Stimulated activated CD4-positive, alpha-beta T cell treated with anti-CD3 and anti-CD28 coated beads, TNF-alpha, amount 100 ng/mL, for 48 hours (primary cell): ENCODE measurements around the gene KAZN.

Experiments
- DNase-seq, 3 donors: peaks; one replicate each; pipeline ENCODE4 v3.0.0-alpha.2; 2020; ENCODE audit warnings: low read depth in 3 of 3

Gene KAZN

DNA sequence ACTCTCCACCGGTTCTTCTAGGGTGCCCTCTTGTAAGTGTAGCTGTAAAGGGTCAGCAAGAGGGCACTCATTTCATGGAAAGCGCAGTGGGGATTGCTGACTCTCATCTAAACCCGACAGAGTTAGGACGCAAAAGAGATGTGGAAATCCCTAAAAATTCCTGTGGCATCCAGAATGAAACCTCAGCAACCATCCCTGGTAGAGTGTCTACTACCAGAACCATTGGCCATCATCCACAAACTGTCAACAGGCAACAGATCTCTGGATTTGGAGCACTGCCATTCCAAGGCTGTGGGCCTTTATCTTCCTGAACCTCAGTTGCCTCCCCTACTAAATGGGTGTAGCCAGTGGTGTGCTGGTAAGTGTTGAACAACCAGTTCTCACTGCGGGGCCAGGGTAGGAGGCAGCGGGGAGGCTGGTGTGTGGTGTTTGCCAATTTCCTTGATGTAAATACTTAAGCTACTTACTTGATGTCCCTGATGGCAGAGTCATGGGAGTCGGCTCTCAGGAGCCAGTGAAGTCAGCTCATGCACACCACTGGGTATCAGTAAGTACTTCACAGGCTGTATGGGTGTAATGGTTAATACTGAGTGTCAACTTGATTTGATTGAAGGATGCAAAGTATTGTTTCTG, 195.8 kb downstream of the KAZN start:
- DNase-seq, result no peak

DNA sequence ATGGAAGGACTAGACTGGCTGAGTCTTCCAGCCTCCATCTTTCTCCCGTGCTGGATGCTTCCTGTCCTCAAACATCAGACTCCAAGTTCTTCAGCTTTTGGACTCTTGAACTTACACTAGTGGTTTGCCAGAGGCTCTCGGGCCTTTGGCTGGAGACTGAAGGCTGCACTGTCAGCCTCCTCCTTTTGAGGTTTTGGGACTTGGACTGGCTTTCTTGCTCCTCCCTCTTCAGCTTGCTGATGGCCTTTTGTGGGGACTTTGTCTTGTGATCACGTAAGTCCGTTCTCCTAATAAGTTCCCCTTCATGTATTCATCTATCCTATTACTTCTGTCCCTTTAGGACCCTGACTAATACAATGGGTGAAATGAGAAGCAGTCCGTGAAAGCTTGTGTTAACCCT, 196.4 kb downstream of the KAZN start:
- no peak for DNase-seq

DNA sequence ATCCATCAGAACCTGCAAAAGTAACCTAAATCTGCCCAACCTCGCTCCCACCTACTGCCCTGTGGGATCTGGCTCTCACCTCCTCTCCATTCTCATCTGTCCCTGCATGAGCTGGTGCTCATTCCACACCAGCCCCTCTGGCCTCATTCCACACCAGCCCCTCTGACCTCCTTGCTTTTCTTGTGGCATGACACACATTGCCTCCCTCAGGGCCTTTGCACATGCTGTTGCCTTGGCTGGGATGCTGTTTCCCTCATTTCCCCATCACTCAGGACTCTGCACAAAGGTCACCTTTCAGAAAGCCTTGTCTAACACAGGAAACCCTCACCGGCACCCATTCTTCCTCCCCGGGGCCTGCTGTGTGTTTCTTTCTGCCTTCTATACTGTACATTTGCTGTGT, 197.1 kb downstream of the KAZN start:
- no peak for DNase-seq

DNA sequence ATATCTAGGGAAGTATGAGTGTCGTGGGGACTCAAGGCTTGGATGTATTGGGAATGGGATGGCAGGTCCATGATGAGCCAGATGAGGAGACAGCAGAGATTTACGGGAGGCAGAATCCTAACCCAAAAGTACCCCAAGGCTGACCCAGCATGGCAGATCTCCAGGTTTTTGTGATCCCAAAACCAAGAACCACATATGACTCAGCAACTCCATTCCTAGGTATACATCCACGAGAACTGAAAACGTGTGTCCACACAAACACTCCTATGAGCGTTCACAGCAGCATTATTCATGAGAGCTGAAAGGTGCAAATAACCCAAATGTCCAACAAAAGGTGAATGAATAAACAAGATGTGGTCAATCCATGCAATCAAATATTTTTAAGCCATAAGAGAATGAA, 201.5 kb downstream of the KAZN start:
- DNase-seq, result no peak

DNA sequence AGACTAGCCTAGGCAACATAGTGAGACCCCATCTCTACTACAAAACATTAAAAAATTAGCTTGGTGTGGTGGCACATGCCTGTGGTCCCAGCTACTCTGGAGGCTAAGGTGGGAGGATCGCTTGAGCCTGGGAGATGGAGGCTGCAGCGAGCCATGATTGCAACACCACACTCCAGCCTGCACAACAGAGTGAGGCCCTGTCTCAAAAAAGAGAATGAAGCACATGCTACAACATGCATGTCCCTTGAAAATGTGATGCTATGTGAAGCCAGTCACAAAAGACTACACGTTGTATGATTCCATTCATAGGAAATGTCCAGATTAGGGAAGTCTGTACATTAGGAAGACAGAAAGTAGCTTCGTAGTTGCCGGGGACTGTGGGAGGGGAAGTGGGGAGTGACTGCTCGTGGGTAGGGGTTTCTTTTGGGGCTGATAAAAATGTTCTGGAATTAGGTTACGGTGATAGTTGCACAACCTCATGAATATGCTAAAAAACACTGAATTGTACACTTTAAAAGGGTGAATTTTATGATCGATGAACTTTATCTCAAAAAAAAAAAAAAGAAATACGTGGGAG, 202.1 kb downstream of the KAZN start:
- DNase-seq, result no peak

DNA sequence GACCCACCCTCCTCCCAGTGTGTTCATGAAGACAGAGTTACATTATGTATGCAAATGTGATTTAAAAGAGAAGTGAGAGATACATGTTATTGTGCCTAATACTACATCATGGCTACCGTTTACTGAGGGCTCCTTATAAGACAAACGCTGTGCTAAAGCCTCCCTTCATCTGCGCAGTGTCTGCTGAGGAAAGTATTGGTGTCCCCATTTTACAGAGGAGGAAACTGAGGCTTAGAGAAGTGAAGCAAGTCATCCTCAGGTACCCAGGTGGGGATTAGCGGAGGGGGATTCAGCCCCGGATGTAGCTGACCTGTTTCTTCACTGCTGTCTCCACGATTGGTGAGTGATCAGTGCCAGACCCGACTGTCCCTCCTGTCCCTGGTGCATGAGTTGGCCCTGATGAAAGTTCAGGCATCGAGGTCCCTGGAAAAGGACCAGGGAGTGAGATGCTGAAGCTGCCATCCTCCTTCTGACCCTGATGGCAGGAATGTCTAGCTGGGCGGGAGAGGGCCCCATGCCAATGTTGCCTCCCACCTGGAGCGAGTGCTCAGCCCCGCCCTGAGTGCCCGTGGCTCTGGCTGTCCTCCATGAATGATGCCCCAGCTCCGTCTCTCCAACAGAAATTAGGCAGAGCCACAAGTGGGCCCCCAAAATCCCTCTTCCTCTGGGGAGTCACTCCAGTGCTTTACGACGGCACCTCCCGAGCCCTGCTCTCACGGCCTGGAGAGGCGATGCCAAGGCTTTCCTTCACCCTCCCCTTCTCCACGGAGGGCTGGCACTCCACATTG, 204.7 kb downstream of the KAZN start:
- DNase-seq, result no peak

DNA sequence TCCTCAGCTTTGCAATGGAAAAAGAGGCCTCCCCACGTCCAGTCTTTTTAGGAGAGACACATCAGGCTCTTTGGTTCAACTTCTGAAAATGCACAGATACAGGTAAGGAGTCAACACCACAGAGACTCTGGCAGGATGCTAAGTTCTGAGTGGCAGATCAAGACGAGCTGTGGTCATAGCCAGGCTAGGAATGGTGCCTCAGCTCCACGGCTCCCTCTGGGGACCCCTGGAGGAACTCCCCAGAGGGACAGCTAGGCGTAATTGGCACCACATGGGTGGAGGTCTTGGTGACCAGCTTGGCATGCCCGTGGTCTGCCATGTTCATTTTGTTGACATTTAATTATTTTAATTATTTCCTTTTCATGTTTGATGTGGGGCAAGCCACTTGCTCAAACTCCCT, 206.1 kb downstream of the KAZN start:
- no peak for DNase-seq

DNA sequence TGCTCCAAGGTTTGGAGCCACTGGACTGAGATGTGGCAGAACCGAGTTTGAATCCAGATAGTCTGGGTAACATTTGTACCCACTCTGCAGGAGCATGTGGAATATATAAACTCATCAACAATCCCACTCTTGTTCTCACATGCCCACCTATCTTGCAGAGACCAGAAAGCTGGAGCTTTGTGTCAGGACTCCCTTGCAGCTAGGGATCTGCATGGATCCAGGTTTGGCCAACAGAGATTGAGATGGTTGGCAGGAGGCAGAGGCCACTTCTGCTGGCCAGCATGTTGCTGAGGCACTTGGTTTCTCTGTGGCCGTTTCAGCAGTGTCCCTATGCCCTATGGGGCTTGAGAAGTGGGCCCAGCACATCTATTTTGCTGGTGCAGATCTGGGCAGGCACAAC, 208.3 kb downstream of the KAZN start:
- DNase-seq, result no peak

DNA sequence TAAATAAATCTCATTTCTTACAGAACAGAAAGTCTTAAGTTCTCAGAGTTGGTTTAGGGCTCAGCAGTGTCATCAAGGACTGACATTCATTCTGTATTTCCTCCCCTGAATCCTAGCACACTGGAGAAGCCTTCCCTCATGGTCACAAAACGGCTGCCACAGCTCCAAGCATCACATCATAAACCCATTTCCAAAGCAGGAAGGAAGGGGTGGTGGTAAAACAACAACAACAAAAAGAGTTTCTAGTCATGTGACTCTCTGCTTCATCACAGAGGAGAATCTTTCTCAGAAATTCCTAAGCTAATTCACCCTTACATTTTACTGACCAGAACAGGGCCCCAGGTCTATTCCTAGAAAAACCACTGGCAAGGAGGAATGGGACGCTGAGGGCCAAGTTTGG, 210.3 kb downstream of the KAZN start:
- no peak for DNase-seq

DNA sequence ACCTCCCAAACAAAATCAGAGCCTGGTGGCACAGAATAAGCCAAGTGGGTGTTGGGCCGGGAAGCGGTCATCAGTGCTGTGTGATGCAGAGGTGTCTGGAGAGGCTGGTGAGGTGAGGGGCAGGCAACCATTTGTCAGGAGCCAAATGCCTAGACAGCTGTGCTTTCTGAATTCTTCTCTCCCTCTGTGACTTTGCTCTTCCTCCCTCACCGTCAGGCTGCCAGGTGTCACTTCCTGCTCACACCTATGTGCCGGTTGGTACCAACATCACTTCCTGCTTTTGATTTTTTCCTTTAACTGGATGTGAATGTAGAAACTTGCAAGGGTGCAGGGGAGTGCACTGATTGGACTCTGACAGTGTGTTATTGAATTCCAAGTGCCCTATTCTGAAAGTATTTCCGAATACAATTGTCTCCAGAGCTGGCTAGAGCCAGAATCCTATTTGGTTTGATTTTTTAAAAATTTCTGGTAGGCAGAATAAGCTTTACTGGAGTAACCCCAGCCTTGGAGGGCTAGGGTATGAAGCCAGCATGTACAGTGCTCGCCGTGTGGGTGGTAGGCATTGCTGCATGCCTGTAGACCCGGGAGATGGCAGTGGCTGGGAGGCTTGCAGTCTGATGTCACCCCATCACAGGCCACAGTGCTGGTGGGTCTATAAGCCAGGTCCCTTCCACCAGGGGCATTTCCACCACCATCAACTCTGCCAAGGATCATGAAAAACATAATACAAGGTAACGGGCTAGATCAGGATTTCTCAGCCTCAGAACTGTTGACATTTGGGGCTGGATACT, 210.9 kb downstream of the KAZN start:
- no peak for DNase-seq

DNA sequence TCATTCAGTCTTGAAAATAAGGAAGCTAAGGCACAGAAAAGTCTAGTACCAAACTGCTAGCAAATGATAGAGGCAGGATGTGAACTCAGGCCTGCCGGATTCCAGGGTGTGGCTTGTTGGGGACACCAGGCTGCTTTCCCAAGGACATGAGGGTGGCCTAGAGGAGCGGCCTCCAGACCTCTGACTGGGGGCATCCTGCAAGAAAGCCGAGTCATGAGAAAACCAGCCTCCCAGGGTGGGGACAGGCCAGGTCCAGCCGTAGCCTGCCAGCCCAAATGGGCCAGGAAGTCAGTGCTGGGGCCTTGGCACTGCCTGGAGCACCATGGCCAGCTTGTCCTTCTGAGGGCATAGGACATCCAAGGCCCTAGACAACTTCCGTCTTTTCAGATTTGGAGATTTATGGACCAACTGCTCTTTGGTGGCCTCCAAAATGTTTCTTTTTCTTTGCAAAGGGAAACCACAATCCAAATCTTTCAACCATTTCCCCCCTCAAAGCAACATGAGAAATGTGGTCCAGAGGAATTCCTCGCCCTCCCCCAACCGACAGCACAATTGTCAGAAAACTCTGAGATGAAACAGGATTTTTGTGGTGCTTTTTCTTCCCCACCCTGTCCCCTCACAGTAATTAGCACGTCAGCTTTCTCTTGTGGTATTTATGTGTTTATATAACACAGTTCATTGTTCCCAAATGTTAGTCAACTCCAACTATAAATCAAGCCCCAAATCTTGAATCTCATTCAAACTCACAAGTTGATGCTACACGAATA, 212.3 kb downstream of the KAZN start:
- no peak for DNase-seq

DNA sequence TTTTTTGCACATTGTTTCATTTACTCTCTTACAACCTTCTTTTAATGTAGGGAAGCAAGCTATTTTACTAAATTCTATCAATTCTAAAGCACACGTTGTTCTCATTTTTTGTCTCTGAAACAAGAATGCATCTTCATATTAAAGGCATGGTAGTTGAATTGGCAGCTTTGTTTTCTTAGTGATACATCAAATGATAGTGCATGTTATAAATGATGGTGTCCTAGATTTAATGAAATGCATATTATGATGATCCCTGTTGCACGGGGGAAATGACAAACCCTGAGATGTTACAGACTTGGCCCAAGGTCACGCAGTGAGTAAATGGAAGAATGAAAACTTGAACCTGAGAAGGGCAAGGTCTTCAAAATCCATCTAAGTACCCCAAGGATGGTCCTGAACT, 213.1 kb downstream of the KAZN start:
- no peak for DNase-seq

DNA sequence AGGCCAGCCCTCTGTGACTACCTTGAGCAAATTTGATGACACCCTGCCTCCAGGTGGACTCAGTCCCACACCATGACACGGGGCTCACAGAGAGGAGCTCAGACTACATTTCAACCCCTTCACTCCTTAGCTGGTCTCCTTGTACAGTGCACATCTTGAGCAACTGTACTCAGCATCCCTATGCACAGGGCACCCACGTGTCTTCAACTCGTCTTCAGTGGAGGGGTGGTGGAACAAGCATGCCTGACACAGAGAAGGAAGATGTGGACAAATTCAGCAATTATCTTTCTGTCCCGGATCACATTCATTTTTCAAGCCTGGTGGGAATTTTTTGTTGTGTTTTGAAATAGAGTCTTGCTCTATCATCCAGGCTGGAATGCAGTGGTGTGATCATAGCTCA, 213.7 kb downstream of the KAZN start:
- no peak for DNase-seq

DNA sequence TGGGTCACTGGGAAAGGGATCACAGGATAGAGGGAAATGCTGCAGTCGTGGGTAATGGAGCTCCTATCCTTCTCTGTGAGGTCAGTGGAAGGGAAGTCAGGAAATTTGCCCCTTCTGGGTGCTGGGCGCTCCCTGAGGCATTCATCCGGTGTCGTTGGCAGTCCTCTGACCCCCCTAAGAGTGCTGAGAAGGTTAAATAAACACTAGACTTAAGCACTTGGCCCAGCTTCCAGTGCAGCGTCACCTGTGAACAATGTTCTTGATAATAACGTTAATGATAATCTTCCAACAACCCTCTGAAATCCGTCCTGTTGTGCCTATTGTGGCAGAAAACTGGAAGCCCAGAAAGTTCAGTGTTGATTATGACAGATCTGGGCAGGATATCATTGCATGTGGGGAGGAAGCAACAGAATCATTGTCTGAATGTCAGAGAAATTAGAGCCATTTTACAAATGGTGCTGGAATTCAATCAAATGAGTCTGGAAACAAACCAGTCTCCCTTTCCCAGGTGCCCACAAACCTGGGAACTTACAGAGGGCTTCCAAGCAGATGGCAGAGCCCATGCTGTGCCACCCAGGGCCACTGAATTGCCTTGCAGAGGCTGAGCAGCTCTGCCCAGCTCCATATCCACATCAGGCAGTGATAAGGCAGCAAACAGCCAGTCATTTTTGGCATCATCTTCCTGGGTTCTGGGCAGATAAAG, 216.8 kb downstream of the KAZN start:
- DNase-seq, result no peak

DNA sequence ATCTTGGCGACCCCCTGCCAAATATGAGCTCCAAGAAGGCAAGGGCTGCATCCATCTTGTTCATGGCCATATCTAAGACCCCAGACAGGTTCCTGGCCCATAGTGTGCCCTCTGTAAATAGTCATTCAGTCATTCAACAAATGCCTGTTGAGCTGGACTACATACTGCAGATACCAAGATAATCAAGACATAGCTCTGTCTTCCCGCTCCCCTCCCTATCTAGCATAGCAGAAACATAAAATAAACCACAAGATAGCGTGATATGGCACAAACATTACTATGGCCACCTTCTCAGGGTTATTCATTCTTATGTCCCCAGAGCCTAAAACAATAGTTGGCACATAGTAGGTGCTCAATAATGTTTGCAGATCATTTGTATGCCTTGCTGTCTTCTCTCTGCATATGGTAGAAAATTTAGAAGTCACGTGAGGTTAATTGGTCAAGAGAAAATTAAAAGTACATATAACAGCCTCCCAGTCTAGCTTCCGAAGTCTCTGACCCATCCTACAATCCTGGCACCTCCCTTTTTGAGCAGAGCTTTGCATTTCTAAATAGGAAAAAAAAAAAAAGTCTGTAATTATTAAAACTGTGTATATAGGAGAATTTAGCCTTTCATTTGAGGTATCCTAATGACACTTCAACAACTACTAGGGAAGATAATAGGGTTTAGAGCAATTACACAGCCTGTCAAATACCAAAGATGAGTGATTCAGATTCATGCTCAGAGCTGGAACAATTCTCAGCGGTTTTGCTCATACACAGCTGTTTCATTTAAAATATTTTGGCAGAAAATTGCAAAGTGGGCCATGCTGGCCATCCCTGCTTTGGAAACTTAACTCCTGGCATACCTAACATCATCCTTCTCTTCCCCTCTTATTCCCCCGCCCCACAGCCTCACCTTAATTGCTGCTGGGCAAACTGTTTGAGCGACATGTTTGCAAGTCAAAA, 219.0 kb downstream of the KAZN start:
- no peak for DNase-seq

DNA sequence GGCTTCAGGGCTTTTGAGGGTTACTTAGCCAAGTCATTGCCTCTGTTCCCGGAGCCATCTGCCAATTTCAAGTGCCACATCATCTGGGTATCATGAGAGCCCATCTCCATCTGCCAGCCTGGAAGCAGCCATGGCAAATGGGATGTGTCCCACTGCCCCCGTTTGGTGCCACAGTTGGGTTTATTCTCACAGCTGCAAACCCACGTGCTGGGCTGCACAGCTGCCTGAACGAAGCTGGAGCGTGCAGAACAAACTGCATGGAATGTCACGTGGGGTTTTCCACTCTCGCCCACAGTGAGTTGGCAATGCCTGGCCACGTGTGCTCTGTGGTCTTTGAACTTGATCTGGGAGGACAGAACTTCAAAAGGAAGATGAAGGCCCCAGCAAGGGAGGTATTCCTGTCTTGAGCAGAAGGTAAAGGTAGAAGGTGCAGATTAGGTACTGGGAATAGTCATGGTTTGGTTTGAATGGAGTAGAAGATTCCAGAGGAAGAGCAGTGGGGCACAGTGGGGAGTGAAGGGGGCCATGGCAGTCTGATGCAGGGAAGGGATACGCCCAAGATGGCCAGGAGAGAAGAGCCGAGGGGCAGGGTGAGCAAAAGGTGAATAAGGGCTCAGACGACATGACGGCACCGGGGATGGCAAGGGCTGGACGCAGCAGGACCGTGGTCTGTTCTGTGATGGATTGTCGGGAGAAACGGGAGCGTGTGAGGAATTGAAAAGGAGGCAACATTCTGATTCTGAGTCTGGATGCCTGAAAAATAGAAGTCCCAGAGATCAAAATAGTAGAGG, 222.0 kb downstream of the KAZN start:
- DNase-seq, result no peak

DNA sequence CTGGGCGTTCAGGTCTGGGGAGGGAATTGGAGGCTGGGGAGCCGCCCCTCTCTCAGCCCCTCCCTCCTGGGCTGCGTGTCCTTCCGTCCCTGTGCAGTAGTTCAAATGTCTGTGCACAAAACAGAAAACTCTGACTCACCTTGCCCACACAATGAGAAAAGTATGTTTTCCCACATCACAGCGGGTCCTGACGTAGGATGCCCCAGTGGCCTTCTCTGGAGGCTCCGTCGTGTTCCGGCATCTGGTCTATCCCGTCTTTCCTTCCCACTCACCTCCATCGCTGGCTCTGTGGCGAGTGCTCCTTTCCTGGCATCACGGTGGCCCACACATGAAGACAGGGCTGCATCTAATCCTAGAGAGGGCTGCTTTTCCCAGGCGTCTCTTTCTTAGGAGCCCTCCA, 224.0 kb downstream of the KAZN start:
- no peak for DNase-seq

DNA sequence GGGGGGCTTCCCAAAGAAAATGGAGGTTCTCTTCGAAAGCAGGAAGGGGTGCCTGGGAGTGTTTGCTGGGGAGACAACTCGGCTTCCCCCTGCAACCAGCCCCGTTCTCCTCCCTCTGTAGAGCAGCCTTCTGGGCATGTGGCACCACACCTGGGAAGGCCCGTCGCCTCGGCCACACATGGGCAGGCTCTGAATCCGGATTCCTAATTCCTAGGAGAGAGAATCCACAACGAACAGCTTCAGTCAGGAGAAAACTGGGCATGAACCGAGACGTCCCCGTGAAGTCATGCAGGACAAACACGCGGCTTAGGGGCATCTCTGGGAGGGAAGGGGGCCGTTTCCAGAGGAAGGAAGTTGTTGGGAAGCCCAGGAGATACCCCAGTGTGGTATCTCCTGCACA, 224.5 kb downstream of the KAZN start:
- no peak for DNase-seq

DNA sequence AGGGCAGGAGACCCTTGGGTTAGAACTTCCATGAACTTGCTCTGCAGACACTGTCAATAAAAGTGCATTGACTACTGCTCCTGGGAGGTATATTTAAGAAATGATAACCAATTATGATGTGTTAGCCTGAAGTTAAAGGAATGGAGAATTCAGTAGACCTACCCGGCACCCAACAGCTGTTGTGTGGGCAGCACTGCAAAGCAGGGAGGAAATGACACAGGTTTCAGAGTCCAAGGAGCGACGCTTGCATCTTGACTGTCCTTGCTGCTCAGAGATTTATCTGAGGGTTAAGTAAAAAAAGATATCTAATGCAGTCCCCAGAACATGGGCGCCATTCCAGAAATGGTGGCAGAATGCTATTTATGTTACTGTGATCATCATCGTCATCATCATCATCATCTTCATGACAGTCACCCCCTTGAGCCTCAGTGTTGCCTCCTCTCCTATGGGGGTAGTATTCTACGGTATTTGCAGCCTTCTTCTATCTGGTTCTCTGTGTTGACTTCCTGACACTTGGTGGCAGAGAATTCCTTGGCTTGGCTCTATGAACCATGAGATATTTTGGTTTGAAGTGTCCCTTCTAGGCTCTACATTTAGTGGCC, 225.9 kb downstream of the KAZN start:
- DNase-seq, result no peak
